HEK293 (cell line): ENCODE results near the gene PTPRG.

ENCODE experiments used
- OSR2 ChIP-seq: fragments of 450-650 bp; formaldehyde crosslinking; IDR thresholded peaks from 2 replicates; pipeline ENCODE4 v1.5.1; 2016; ENCODE audit warnings: missing biosample characterization, missing genetic modification characterization
- PRDM1 ChIP-seq: fragments of 450-650 bp; formaldehyde crosslinking; IDR thresholded peaks from 2 replicates; pipeline ENCODE4; 2016; ENCODE audit warnings: missing biosample characterization, missing genetic modification characterization
- SP7 ChIP-seq: fragments of 450-650 bp; formaldehyde crosslinking; IDR thresholded peaks from 2 replicates; pipeline ENCODE4 v1.5.1; 2016; ENCODE audit warnings: missing biosample characterization, missing genetic modification characterization
- ZBTB1 ChIP-seq: fragments of 450-650 bp; formaldehyde crosslinking; IDR thresholded peaks from 2 replicates; pipeline ENCODE4 v1.5.1; 2016; ENCODE audit warnings: missing biosample characterization, missing genetic modification characterization
- ZBTB26 ChIP-seq: fragments of 450-650 bp; formaldehyde crosslinking; optimal IDR thresholded peaks from 2 replicates; pipeline ENCODE3; 2016; ENCODE audit warnings: missing biosample characterization, mild to moderate bottlenecking, missing genetic modification characterization
- ZNF350 ChIP-seq: fragments of 450-650 bp; formaldehyde crosslinking; IDR thresholded peaks from 2 replicates; pipeline ENCODE4 v1.5.0; 2017; ENCODE audit warnings: missing biosample characterization, mild to moderate bottlenecking, missing genetic modification characterization

GRCh38 chr3:61646360-61646759 lies 85.0 kb downstream of the PTPRG start:
- TF ChIP-seq PRDM1 (tag by site-specific recombination): no peak
- TF ChIP-seq OSR2 (tag by site-specific recombination): no peak
- TF ChIP-seq ZBTB1 (tag by site-specific recombination): no peak
- no peak for TF ChIP-seq ZBTB26 (tag by site-specific recombination)
- TF ChIP-seq ZNF350: no peak
- no peak for TF ChIP-seq SP7 (tag by site-specific recombination)
